ENCODE results near the gene MRAS. TPM values are rescaled to one million over a fixed set of nuclear protein-coding genes. Genes with fewer than 3 reads are reported as not detected.

MRAS gene
- total and polyA plus RNA-seq, 2 donors from 2014 or later, result 30.9 to 106 TPM

GRCh38 chr3:138317687-138318086 is 30.7 kb upstream of the MRAS start:
- Histone ChIP-seq H3K4me3 (ENCODE audit: low read length in 3 of 3) (no peak overlapping the region), H3K9ac (ENCODE audit: low read length in 3 of 3) (no peak overlapping the region), H3K27me3 (ENCODE audit: control insufficient read depth, insufficient read depth, low read length) (no peaks in the 10 kb centered on the region), H3K27ac (ENCODE audit: low read depth in 2 of 2, low read length in 2 of 2) (no peak overlapping the region), H3K36me3 (ENCODE audit: control insufficient read depth in 2 of 3, insufficient read depth in 3 of 3, low read length in 3 of 3) (no peaks in the 10 kb centered on the region), H3K9me3 (ENCODE audit: control insufficient read depth in 2 of 3, insufficient read depth in 1 of 3, low read length in 3 of 3) (no peaks in the 10 kb centered on the region), H3K4me1 (ENCODE audit: control insufficient read depth in 2 of 3, insufficient read depth in 2 of 3, low read depth in 1 of 3, low read length in 3 of 3) (no peaks in the 10 kb centered on the region)
- no peak for FAIRE-seq
- intact Hi-C loops (cut with DNase I), result no loop called here
- no peak for DNase-seq
- TF ChIP-seq, protein P1, sequence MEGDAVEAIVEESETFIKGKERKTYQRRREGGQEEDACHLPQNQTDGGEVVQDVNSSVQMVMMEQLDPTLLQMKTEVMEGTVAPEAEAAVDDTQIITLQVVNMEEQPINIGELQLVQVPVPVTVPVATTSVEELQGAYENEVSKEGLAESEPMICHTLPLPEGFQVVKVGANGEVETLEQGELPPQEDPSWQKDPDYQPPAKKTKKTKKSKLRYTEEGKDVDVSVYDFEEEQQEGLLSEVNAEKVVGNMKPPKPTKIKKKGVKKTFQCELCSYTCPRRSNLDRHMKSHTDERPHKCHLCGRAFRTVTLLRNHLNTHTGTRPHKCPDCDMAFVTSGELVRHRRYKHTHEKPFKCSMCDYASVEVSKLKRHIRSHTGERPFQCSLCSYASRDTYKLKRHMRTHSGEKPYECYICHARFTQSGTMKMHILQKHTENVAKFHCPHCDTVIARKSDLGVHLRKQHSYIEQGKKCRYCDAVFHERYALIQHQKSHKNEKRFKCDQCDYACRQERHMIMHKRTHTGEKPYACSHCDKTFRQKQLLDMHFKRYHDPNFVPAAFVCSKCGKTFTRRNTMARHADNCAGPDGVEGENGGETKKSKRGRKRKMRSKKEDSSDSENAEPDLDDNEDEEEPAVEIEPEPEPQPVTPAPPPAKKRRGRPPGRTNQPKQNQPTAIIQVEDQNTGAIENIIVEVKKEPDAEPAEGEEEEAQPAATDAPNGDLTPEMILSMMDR (IDR thresholded peaks at IDR 0.05; ENCODE audit: borderline replicate concordance, extremely low read depth, insufficient read depth), result no peak

- Histone ChIP-seq H3K36me3 (ENCODE audit: control insufficient read depth in 2 of 3, insufficient read depth in 3 of 3, low read length in 3 of 3) (no peaks in the 10 kb centered on the region), H3K4me1 (ENCODE audit: control insufficient read depth in 2 of 3, insufficient read depth in 2 of 3, low read depth in 1 of 3, low read length in 3 of 3) (peaks cover 0 to 4% (median 0%) of the 10 kb centered on the region in 3 donors), H3K4me3 (ENCODE audit: low read length in 3 of 3) (no peak overlapping the region), H3K9ac (ENCODE audit: low read length in 3 of 3) (no peak overlapping the region), H3K27me3 (ENCODE audit: control insufficient read depth, insufficient read depth, low read length) (no peaks in the 10 kb centered on the region), H3K27ac (ENCODE audit: low read depth in 2 of 2, low read length in 2 of 2) (no peak overlapping the region), H3K9me3 (ENCODE audit: control insufficient read depth in 2 of 3, insufficient read depth in 1 of 3, low read length in 3 of 3) (no peaks in the 10 kb centered on the region)
- intact Hi-C loops (cut with DNase I), result no loop called here
- DNase-seq, result no peak
- TF ChIP-seq, protein P1 (IDR thresholded peaks at IDR 0.05; ENCODE audit: borderline replicate concordance, extremely low read depth, insufficient read depth), result no peak
- no peak for FAIRE-seq
These were observed 24.4 kb upstream of the MRAS start for GRCh38 chr3:138323971-138324370.

DNA sequence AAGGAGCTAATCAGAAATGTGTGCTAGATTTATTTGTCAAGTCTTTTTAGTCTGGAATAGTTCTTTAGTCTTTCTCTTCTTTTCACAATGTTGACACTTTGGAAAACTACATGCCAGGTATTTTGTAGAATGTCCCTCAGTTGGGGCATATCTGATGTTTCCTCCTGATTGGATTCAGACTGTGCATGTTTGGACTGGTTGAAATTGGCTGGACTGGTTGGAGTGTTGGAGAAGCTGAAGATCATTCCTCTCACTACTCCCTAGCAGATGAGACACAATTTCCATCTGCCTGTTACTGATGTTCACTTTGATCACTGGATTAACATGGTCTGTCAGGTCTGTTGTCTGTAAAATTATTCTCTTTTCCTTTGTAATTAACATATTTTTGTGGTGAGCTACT is 22.4 kb upstream of the MRAS start:
- TF ChIP-seq, protein P1 (IDR thresholded peaks at IDR 0.05; ENCODE audit: borderline replicate concordance, extremely low read depth, insufficient read depth), result no peak
- H3K27ac ChIP-seq (ENCODE audit: low read depth in 2 of 2, low read length in 2 of 2), result no peak overlapping the region
- H3K9ac ChIP-seq (ENCODE audit: low read length in 3 of 3), result no peak overlapping the region
- H3K36me3 ChIP-seq (ENCODE audit: control insufficient read depth in 2 of 3, insufficient read depth in 3 of 3, low read length in 3 of 3), result no peaks in the 10 kb centered on the region
- H3K27me3 ChIP-seq (ENCODE audit: control insufficient read depth, insufficient read depth, low read length), result no peaks in the 10 kb centered on the region
- peaks cover 0 to 5% (median 0%) of the 10 kb centered on the region in 3 donors for H3K4me1 ChIP-seq (ENCODE audit: control insufficient read depth in 2 of 3, insufficient read depth in 2 of 3, low read depth in 1 of 3, low read length in 3 of 3)
- H3K9me3 ChIP-seq (ENCODE audit: control insufficient read depth in 2 of 3, insufficient read depth in 1 of 3, low read length in 3 of 3), result no peaks in the 10 kb centered on the region
- no peak overlapping the region for H3K4me3 ChIP-seq (ENCODE audit: low read length in 3 of 3)
- FAIRE-seq, result no peak
- DNase-seq, result no peak
- intact Hi-C loops (cut with DNase I), result no loop called here
